HK-2 (cell line): ENCODE measurements around the gene ZFHX2.
"Not testable (repeated sequence)": the region's sequence is repeated elsewhere in the genome, so short reads cannot be mapped to it uniquely, and the experiment has no call there.

ENCODE experiments used
- DNase-seq: peaks from one replicate; pipeline ENCODE4 v3.0.0-alpha.2; 2018; ENCODE audit not compliant: unreplicated experiment

Gene ZFHX2

GRCh38 chr14:23540141-23540469 lies 11.5 kb downstream of the ZFHX2 start:
- DNase-seq, result no peak

GRCh38 chr14:23539248-23540140 lies 12.1 kb downstream of the ZFHX2 start:
- DNase-seq, result no peak

- no peak for DNase-seq
These were observed 12.8 kb downstream of the ZFHX2 start for GRCh38 chr14:23538785-23539184.

- DNase-seq, result no peak
These were observed 13.4 kb downstream of the ZFHX2 start for GRCh38 chr14:23538050-23538718.

- DNase-seq, result no peak
These were observed 14.1 kb downstream of the ZFHX2 start for GRCh38 chr14:23537351-23538049.

- DNase-seq, result not testable (repeated sequence)
These were observed 14.7 kb downstream of the ZFHX2 start for GRCh38 chr14:23536906-23537305.

- DNase-seq, result no peak
These were observed 15.1 kb downstream of the ZFHX2 start for GRCh38 chr14:23536494-23536893.

- DNase-seq, result no peak
These were observed 15.6 kb downstream of the ZFHX2 start for GRCh38 chr14:23535943-23536342.

- DNase-seq, result no peak
These were observed 17.7 kb downstream of the ZFHX2 start for GRCh38 chr14:23533652-23534435.

GRCh38 chr14:23532658-23533057 lies 18.9 kb downstream of the ZFHX2 start:
- DNase-seq, result no peak

GRCh38 chr14:23531391-23531790 lies 20.2 kb downstream of the ZFHX2 start:
- DNase-seq, result no peak

- no peak for DNase-seq
These were observed 21.1 kb downstream of the ZFHX2 start for GRCh38 chr14:23530375-23531055.

GRCh38 chr14:23529016-23529415 lies 22.5 kb downstream of the ZFHX2 start:
- DNase-seq, result no peak

- no peak for DNase-seq
These were observed 23.0 kb downstream of the ZFHX2 start for GRCh38 chr14:23528555-23528954.

- DNase-seq, result no peak
These were observed 26.0 kb downstream of the ZFHX2 start for GRCh38 chr14:23525611-23526010.

- DNase-seq, result no peak
These were observed 26.6 kb downstream of the ZFHX2 start for GRCh38 chr14:23524954-23525353.

GRCh38 chr14:23523229-23524016 lies 28.1 kb downstream of the ZFHX2 start:
- DNase-seq, result no peak

GRCh38 chr14:23522643-23523198 lies 28.8 kb downstream of the ZFHX2 start:
- DNase-seq, result no peak

- DNase-seq, result no peak
These were observed 29.6 kb downstream of the ZFHX2 start for GRCh38 chr14:23521785-23522640.
